Subcutaneous preadipocyte (primary cell): ENCODE data around the gene RPUSD2. TPM values are rescaled to one million over a fixed set of nuclear protein-coding genes. Genes with fewer than 3 reads are reported as not detected.

Experiments
- small RNA-seq: library from RNA; depleted of rRNA; stranded (forward); fragments of <200 nt; gene quantifications from one replicate; pipeline ENCODE3, GENCODE V24; 2012
- total RNA-seq: library from RNA; depleted of rRNA; stranded (reverse); fragments of >200 nt; gene quantifications from 2 replicates; pipeline ENCODE4 v1.2.3, GENCODE V29; 2012

Gene RPUSD2, protein sequence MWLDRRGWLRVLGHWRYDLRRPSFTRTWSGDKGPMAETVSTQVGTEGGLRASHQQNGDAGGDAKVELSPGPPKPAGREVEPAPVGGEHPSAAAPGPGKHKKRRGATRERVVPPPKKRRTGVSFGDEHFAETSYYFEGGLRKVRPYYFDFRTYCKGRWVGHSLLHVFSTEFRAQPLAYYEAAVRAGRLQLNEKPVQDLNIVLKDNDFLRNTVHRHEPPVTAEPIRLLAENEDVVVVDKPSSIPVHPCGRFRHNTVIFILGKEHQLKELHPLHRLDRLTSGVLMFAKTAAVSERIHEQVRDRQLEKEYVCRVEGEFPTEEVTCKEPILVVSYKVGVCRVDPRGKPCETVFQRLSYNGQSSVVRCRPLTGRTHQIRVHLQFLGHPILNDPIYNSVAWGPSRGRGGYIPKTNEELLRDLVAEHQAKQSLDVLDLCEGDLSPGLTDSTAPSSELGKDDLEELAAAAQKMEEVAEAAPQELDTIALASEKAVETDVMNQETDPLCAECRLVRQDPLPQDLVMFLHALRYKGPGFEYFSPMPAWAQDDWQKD
- total RNA-seq = 11.8 and 12.3 TPM in 2 replicates

DNA sequence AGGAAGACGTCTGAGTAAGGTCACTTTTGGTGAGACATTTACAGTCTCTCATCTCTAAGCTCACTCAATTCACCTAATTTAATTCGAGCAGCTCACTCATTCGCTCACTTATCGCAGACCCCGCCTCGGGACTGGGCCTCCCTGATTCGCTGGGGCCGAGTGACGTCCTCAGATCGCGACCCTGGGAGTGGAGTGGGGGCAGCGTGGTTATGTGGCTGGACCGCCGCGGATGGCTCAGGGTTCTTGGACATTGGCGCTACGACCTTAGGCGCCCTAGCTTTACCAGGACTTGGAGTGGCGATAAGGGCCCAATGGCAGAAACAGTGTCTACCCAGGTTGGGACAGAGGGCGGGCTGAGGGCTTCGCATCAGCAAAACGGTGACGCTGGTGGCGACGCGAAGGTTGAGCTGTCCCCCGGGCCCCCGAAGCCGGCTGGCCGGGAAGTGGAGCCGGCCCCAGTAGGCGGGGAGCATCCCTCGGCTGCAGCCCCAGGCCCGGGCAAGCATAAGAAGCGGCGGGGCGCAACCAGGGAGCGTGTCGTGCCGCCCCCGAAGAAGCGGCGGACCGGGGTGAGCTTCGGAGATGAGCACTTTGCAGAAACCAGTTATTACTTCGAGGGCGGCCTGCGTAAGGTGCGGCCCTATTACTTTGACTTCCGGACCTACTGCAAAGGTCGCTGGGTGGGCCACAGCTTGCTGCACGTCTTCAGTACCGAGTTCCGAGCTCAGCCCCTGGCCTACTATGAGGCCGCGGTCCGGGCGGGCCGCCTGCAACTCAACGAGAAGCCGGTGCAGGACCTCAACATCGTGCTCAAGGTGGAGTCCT, at the start of gene RPUSD2:
Gene RPUSD2 (plus strand): TSS at position 171 of the 825 bp plus-strand sequence. CDS start 39 bp downstream, at position 210.

DNA sequence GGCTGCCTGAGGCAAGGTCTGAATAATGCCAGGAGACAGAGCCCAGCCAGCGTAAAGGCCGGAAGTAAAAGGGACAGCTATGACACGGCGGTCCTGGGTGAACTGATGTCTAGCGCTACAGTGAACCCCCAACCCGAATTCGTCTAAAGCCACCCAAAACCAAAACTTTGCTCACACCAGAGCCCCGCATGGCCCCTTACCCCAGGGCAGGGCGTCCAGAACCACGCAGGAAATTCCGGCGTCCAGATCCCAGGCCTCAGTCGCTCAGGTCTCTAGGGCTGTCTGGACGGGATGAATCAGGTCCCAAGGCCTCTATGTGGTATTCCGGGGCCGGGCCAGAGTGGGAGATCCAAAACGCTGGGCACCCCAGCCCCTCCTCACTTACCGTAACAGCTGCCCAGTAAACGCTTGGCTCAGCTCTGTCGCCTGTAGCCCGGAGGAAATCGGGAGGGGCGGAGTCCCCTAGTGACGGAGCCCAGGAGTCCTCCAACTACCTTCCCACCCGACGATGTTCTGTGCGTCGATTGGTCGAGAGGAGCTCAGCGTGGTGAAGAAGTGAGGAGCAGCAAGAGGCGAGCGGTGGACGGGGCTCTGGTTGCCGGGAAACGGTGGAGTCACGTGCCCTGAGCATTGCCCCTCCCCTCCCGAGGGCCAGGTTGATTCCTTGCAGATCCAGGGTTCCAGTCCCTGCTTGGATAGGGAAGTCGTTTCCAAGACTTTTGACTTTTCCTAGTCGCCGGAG, 4.3 kb upstream of the RPUSD2 start, which contains the start of gene CCDC32:
Gene CCDC32 (minus strand): TSS at position 452 of the 742 bp plus-strand sequence. CDS start 2,027 bp downstream, outside the sequence.

DNA sequence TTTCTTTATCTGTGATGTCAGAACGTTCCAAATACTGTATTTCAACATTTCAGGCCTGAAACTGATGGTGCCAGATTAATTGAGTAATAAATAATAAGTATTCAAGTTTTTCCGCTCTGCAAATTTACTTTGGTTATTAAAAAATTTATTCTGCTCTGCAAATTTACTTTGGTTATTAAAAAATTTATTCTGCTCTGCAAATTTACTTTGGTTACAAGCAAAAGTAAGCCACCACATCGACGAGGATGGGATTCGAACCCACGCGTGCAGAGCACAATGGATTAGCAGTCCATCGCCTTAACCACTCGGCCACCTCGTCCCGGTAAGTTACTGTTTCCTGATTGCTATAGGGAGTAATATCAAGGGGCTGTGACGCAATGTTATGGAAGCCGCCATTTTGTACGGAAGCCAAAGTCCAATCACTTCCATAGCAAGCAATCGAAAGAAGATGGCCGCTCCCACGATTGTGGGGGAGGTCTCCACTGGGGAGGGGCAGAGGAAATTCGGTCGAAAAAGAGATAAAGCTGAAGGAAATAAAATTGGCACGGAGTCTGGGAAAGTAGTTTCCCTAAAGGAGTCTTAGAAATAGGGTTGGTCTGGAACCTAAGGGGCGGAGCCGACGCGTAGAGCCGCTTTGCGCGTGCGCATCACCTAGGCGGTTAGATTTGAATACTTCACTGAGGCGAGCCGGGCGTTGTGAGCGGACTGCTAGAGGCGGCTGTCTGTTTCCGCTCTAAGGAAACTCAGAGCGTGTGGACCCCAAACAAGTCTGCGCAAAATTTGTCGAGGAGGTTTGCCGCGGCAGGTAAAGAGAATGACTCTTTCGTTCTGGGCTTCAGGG, 24.7 kb downstream of the RPUSD2 start, which contains the start of gene KNL1:
Gene KNL1 (plus strand): TSS at position 662 of the 841 bp plus-strand sequence. CDS start 8,683 bp downstream, outside the sequence.

Small RNA genes lying within 50 kb of the gene (small RNA-seq; reads per million reads assigned to genes)
- gene RF00017 = not detected
- not detected for gene RN7SL376P
- gene RNU6-516P = not detected

Other genes starting within 250 kb of the RPUSD2 start
- gene INAFM2, start 245.6 kb upstream of the RPUSD2 start, total RNA-seq = 2.6 and 7.2 TPM in 2 replicates
- gene CCDC9B, start 228.4 kb upstream of the RPUSD2 start, total RNA-seq = 2.7 and 2.9 TPM in 2 replicates
- gene PHGR1, start 218.3 kb upstream of the RPUSD2 start, total RNA-seq = not detected in 2 replicates
- under 0.01 and 0.20 TPM in 2 replicates for gene DISP2, start 211.1 kb upstream of the RPUSD2 start, total RNA-seq
- gene KNSTRN, start 186.6 kb upstream of the RPUSD2 start, total RNA-seq = 46.3 and 82.5 TPM in 2 replicates
- 37.5 and 38.9 TPM in 2 replicates for gene IVD, start 163.5 kb upstream of the RPUSD2 start, total RNA-seq
- 8.5 and 10.9 TPM in 2 replicates for gene BAHD1, start 128.3 kb upstream of the RPUSD2 start, total RNA-seq
- 9.6 and 10.0 TPM in 2 replicates for gene CHST14, start 98.3 kb upstream of the RPUSD2 start, total RNA-seq
- gene CCDC32, start 4.3 kb upstream of the RPUSD2 start, total RNA-seq = 15.2 and 39.3 TPM in 2 replicates
- gene KNL1, start 24.9 kb downstream of the RPUSD2 start, total RNA-seq = 20.6 and 40.9 TPM in 2 replicates
- gene RAD51, start 125.9 kb downstream of the RPUSD2 start, total RNA-seq = 4.0 and 4.5 TPM in 2 replicates
- gene RMDN3, start 186.0 kb downstream of the RPUSD2 start, total RNA-seq = 11.5 and 13.2 TPM in 2 replicates
- 0.37 and 0.78 TPM in 2 replicates for gene GCHFR, start 194.8 kb downstream of the RPUSD2 start, total RNA-seq
- not detected in 2 replicates for gene C15orf62, start 200.7 kb downstream of the RPUSD2 start, total RNA-seq
- 13.9 and 16.9 TPM in 2 replicates for gene ZFYVE19, start 237.8 kb downstream of the RPUSD2 start, total RNA-seq
- 20.5 and 29.0 TPM in 2 replicates for gene DNAJC17, start 238.2 kb downstream of the RPUSD2 start, total RNA-seq